ENCODE data around the gene SNX30.
A peak's percentile ranks its signal among the peaks of the same experiment; 100 is the strongest.

Gene SNX30

DNA sequence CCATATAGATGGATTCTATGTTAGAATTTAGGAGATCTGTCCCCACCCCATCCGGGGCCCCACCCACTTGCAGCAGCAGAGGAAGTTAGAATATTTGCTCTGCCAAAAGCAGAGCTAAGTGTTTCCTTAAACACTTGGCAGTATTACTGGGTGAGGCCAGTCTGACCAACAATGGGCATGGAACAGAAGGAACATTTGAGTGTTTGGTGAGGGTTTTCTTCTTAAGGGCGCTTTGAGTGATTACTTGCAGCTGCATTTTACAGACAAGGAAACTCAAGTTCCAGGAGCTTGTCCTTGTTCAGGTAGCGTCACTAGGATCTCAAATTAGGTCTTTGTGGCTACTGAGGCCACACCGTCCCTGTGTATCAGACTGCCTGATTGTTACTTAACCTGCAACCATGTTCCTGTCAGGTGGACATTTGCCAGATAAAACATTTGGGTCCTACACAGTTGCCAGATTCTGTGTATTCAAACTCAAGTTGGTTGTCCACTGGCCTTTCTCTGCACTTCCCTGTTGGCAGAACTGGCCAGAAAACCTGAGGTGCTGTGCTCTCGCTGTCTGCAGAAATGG is 80.8 kb downstream of the SNX30 start:
- no peak for DNase-seq

- DNase-seq = no peak
Measured at GRCh38 chr9:112831969-112832368, 81.4 kb downstream of the SNX30 start.

DNA sequence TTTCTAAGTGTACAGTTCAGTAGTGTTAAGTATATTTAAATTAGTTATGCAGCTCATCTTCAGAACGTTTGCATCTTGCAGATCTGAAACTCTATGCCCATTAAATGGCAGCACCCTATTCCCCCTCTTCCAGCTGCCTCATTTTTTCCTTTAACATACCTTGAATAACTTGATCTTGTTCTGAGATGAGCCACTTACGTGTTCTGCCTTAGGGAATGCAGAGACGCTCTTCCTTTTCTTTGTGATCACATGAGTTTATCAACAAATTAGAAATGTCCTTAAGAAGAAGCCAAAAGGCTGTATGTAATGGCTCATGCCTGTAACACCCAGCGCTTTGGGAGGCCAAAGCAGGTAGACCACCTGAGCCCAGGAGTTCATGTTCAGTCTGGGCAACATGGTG is 82.5 kb downstream of the SNX30 start:
- DNase-seq = no peak

- DNase-seq = no peak
Measured at GRCh38 chr9:112836394-112836793, 85.8 kb downstream of the SNX30 start.

DNA sequence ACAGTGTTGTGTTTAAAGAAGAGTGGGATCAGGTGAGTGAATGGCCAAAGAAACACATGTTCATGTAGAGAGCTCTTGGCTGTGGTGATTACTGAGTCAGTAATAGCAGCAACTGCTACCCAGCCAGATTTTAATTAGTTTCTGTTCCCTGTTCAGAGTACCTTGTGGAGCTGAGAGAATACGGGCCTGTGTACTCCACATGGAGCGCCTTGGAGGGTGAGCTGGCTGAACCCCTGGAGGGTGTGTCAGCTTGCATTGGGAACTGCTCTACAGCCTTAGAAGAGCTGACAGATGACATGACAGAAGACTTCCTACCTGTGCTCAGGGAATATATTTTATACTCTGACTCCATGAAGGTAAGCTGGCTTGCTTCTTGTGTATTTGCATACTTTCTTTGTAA is 87.8 kb downstream of the SNX30 start:
- no peak for DNase-seq

- no peak for DNase-seq
Measured at GRCh38 chr9:112839331-112839730, 88.8 kb downstream of the SNX30 start.

DNA sequence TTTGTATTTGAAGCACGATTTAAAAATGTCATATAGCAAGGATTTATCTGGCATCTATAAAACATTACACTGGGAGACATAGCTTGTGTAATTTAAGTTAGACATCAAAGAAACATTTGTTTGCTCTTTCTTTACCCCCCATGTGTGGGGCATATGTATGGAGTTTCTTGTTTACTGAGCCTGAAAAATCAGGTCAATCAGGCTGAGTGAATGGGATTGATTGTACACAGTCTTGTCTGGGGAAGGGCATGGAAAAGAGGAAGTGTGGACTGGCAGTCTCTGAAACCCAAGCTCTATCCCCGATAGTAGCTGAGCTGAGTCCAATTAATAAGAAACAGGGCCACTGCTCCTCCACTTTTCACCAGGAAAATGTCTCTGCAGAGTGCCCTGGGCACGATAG is 90.7 kb downstream of the SNX30 start:
- DNase-seq = no peak

GRCh38 chr9:112842555-112842954 is 92.0 kb downstream of the SNX30 start:
- DNase-seq = no peak

GRCh38 chr9:112844771-112845542 is 94.4 kb downstream of the SNX30 start:
- DNase-seq = peak; percentile 59

DNA sequence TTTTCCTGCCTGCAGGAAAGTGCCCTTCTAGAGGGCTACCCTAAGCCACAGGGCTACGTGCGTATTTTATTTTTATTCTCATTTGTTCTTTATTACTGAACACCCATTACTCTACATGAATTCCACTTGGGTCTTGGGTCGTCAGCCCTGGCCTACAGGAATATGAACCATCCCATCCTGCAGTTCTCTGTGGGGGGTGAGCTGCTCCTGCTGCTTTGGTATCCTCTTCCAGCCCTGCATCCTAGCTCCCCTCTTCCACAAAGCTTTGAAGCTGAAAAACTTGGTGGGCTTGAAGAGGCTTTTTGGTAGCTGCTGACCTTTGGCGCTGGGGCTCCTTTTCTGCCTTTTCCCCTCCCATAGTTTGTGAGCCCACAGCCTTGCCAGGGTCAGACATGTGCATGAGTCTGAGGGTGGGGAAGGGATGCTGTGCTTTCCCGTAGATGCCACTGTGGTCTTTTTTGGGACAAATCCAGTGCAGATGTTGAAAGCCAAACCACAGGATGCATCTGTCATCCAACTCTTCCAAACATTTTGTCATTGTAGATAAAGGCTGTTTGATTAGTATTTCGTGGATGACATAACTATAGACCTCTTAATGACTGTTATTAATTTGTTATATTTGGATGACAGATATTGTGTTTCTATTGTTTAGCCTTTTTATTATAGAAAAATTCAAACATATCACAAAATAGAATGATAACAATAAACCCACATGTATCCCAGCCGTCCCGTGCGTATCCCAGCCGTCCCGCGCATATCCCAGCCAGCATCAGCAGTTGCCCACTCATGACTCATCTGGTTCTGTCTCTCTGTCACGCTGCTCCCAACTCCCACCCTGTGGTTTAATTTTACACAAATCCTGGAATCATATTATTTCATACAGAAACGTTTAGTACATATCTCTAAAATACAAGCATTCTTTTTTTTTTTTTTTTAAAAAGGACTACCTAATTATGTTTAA is 96.2 kb downstream of the SNX30 start:
- no peak for DNase-seq

- DNase-seq = no peak
Measured at GRCh38 chr9:112848316-112849151, 98.0 kb downstream of the SNX30 start.

DNA sequence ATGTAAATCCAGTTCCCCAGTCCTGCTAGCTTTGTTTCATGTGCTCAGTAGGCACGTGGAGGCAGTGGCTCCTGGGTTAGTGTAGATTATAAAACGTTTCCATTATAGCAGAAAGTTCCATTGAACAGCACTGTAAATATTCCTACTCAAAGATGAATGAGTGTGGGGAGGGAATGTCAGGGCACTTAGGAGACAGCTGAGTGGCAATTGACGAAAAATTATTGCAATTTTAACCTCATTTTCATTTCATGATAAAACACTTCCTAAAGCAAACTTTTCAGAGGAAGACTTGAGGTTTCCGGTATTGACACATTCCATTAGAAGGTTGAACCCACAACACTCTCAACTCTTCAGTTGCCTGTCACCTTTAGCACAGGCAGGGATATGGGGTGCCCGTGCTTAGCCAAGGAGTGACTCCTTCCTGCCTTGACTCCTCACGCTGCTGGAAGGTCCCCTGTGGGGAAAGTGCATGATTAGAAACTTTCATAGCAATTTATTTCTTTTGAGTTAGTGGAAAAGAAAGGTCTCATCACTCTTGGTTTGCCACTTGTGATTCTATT is 98.9 kb downstream of the SNX30 start:
- DNase-seq = no peak

DNA sequence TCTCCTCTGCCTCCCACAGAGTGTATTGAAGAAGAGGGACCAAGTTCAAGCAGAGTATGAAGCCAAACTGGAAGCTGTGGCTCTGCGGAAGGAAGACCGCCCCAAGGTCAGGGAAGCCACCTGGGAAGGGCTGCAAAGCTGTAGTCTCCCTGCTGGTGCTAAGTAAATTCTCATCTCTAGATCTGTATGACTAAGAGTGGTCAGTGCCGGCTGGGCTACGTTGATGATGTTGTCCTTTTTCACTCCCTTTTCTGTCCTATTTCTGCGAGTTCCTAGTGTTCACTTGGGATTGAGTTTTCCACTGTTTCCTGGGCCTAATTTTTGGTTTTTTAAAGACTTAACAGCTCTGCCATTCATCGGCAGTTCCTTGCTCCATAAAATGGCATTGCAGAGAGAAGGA is 100.3 kb downstream of the SNX30 start:
- DNase-seq = no peak

- DNase-seq = no peak
Measured at GRCh38 chr9:112852741-112853504, 102.4 kb downstream of the SNX30 start.

DNA sequence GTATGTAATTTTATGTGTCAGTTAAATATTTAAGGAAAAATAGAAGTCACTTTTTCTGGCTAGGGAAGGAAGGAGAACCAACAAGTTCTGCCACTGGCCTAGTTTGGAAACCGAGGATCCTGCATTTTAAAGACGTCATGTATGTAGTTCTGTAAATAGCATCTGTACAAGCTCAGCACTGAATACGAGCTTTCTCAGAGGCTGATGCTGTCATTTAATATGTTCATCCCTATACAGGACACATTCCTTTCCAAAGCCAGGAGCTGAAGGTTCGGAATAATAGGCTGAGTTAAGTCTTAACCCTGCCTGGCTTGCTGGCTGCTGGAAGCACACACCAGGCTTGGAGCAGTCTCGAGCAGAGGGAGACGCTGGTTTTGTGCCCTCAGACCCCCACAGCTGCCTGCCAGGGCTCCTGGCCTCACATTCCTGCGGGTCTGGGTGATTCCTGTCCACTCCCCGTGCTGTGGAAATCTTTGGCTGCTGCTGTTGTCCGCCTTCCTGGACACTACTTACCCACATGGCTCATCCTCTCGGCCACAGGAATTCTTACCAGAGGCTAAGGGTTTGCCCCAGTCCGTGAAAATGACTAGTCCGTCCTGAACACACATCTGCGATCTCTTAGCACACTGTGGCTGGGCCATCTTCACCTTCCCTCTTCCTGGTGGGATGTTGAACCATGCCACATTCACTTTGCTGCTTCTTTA is 103.5 kb downstream of the SNX30 start:
- no peak for DNase-seq

- no peak for DNase-seq
Measured at GRCh38 chr9:112854657-112855056, 104.1 kb downstream of the SNX30 start.

DNA sequence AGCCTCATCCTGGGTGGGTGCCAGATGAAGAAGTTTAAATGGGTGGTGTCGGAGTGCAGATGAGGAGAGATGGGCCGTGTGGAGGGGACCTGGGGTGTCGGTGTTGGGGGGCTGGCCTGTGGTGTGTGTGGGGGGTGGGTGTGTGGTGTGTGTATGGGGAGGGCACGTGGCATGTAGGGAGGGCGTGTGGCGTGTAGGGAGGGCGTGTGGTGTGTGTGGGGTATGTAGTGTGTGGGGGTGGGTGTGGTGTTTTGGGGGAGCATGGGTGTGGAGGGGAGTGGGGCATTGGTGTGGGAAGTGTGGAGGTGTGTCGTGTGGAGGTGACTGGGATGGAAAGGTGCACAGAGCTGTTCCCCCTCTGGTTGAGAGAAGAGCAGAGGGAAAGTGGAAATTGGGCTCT is 105.6 kb downstream of the SNX30 start:
- DNase-seq = no peak

- no peak for DNase-seq
Measured at GRCh38 chr9:112856843-112857242, 106.3 kb downstream of the SNX30 start.

DNA sequence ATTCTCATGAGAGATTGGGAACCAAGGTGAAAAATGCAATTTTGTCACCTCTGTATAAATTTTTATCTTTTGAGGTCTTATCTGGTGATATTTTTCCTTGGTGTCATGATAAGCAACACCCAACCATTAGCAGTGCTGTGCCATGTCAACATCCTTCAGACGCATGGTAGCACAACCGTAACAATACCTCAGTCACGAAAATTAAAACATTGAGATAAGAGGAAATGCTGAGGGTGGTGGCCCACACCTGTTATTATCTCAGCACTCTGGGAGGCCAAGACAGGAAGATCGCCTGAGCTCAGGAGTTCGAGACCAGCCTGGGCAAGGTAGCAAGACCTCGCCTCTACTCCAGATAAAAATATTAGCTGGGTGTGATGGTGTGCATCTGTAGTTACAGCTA is 107.4 kb downstream of the SNX30 start:
- no peak for DNase-seq

- no peak for DNase-seq
Measured at GRCh38 chr9:112858625-112859147, 108.1 kb downstream of the SNX30 start.

DNA sequence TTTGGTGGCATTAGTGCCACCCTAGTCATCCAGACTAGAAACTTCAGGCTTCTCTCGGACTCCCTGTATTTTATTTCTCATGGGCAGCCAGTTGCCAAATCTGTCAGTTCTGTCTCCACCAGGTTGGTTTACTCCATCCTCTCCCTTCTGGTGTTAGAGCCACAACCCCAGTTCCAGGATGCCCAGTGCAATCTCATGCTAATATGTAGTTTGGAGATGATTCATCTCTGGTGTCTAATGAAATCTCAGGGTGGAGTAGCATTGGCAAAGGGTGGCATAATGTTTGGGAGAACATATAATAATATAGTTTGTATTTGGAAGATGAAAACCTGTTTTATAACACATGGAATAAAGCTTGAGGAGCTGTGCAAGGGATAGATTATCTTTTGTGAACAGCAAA is 109.9 kb downstream of the SNX30 start:
- DNase-seq = no peak
